Germinal center (tissue), 1 donor: ENCODE data around the gene MCF2L2.
A peak's percentile ranks its signal among the peaks of the same experiment; 100 is the strongest.
"Not testable (repeated sequence)": the region's sequence is repeated elsewhere in the genome, so short reads cannot be mapped to it uniquely, and the experiment has no call there.

Experiments used
- DNase-seq: peaks from one replicate; pipeline ENCODE4 v3.0.0; 2012; ENCODE audit warnings: mixed read lengths, low spot score

Gene MCF2L2, protein sequence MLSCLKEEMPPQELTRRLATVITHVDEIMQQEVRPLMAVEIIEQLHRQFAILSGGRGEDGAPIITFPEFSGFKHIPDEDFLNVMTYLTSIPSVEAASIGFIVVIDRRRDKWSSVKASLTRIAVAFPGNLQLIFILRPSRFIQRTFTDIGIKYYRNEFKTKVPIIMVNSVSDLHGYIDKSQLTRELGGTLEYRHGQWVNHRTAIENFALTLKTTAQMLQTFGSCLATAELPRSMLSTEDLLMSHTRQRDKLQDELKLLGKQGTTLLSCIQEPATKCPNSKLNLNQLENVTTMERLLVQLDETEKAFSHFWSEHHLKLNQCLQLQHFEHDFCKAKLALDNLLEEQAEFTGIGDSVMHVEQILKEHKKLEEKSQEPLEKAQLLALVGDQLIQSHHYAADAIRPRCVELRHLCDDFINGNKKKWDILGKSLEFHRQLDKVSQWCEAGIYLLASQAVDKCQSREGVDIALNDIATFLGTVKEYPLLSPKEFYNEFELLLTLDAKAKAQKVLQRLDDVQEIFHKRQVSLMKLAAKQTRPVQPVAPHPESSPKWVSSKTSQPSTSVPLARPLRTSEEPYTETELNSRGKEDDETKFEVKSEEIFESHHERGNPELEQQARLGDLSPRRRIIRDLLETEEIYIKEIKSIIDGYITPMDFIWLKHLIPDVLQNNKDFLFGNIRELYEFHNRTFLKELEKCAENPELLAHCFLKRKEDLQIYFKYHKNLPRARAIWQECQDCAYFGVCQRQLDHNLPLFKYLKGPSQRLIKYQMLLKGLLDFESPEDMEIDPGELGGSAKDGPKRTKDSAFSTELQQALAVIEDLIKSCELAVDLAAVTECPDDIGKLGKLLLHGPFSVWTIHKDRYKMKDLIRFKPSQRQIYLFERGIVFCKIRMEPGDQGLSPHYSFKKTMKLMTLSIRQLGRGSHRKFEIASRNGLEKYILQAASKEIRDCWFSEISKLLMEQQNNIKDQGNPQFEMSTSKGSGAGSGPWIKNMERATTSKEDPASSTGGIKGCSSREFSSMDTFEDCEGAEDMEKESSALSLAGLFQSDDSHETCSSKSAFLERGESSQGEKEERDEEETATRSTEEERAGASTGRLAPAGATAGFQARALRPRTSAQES

DNA sequence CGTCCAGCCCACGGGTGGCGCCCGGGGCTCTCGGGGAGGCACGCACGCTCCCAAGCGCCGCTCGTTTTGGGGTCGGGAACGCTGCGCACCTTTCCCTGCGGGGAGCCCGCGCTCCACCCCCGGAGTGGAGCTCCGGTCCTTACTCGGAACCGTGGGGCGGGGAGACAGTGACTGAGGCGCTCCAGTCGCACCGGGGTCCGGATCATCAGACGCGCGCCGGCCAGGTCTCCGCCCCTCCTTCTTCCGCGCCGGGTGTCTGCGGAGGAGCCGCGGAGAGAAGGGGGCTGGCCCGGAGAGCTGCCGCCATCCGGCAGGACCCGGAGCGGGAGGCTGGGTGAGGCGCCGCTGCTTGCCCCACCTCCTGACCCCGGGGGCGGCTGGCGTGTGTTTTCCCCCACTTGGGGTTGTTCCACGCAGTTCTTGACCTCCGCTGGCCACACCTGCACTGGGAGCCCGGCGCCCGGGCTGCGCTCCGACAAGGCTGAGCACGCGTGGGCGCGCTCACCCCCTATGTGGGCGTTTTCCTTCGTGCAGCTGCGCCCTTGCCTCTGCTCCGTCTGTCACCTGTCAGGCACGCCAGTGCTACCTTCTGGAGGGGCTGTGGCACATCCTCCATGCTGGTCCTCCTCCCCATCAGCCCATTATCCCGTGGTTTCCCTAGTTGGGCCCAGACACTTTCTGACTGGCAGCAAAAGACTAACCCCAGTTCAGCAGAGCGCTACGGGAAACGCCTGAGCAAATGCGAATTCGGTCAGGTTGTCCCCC is at the start of gene MCF2L2:
MCF2L2 (minus strand) TSS at position 173 of the 765 bp plus-strand sequence. CDS start 642 bp downstream, outside the sequence.
- DNase-seq: peak; percentile 78

GRCh38 chr3:183477801-183478456 is 49.5 kb upstream of the MCF2L2 start:
- DNase-seq: no peak

- DNase-seq: not testable (repeated sequence)
Measured at GRCh38 chr3:183475764-183476162, 47.3 kb upstream of the MCF2L2 start.

GRCh38 chr3:183475016-183475763 is 46.8 kb upstream of the MCF2L2 start:
- DNase-seq: no peak

- DNase-seq: no peak
Measured at GRCh38 chr3:183473969-183474368, 45.5 kb upstream of the MCF2L2 start.

- no peak for DNase-seq
Measured at GRCh38 chr3:183472155-183472554, 43.7 kb upstream of the MCF2L2 start.

GRCh38 chr3:183468424-183468823 is 40.0 kb upstream of the MCF2L2 start:
- DNase-seq: no peak

- DNase-seq: no peak
Measured at GRCh38 chr3:183466575-183466974, 38.2 kb upstream of the MCF2L2 start.

- DNase-seq: not testable (repeated sequence)
Measured at GRCh38 chr3:183465710-183466109, 37.3 kb upstream of the MCF2L2 start.

DNA sequence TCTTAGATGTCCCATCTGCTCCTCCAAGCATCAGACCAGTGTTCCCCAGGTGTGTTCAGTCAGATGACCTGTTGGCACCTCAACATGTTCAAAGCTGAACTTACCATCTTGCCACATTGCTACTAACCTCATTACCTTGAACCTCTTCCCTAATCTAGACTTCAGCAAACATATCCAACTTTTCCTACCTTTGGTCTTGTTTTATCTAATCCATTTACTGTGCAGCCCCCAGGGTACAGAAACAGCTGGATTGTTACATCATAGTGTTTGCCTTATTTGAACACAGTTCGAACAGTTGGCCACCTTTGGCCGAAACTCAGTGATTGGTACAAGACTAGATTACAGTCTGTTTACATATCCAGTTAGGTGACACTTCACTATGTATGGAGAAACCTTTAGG is 36.1 kb upstream of the MCF2L2 start:
- DNase-seq: no peak

GRCh38 chr3:183460081-183461055 is 31.9 kb upstream of the MCF2L2 start:
- DNase-seq: no peak

DNA sequence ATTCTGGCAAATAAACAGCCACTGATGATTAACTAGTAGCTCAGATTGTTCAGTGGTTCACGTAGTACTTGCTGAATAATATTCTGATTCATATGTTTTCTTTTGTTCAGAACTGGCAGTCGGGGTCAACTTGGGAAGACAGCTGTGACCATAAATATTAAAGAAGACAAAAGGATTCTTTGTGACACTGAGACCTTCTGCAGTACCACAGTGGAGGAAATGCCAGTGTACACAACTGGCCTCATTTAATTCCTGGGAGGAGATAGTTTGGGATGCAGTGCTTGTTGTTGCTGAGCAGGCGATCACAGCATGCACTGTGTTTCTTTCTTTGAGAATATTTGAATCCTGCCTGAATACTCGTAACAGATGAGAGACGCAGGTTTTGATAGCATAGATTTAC is 26.7 kb upstream of the MCF2L2 start:
- no peak for DNase-seq

- DNase-seq: no peak
Measured at GRCh38 chr3:183454064-183454463, 25.6 kb upstream of the MCF2L2 start.

DNA sequence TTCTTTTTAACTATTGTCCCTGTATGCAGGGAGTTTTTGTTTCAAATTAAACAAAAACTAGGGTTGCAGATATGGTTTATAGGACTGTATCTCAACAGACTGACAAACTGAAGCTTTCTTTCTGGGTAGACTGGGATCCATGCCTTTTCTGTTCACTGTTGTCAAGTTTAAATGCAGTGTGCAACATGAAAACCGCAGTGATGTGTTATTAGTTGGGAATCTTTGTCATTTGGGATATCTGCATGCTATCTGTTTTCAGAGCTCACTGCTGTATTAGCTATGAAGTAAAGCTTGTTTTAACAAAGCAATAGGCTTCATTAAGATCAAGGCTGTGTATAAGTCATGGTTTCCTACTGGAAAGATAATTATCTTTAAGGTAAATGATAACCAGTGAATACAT is 21.4 kb upstream of the MCF2L2 start:
- no peak for DNase-seq

- no peak for DNase-seq
Measured at GRCh38 chr3:183449391-183449790, 21.0 kb upstream of the MCF2L2 start.

DNA sequence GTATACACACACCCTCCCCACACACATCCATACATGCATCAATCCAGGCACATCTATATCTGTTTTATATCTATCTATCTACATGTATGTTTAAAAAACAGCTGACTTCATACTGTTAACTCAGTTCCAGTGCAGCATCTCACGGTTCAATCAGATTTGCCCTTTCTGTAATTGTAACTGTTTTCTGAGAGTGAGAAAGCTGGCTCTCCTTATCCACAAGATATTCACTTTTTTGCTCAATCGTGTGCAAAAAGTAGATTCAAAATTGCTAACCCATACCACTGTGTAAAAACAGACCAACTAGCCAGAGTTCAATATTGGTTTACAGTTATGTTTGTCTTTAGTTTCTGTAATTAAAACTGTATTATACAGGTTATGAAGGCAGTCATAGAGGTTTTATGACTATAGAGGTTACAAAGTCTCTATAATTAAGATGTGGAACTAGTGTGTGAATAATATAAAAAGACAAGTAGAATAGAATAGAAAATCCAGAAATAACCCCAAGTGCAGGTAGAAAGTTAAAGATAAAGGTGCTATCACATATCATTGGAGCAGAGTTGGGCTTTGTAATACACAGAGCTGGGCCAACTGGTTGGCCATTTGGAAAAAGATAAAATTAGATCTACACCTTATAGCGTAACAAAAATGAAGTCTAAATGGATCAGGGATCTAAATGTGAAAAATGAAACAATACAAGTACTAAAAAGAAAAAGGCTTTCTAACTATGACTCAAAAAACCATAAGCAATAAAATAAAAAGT is 20.1 kb upstream of the MCF2L2 start:
- no peak for DNase-seq

- peak; percentile 82 for DNase-seq
Measured at GRCh38 chr3:183447206-183448001, 19.0 kb upstream of the MCF2L2 start.

- DNase-seq: no peak
Measured at GRCh38 chr3:183446838-183447205, 18.4 kb upstream of the MCF2L2 start.
